ENCODE results near the gene TEAD4.

TEAD4 gene

DNA sequence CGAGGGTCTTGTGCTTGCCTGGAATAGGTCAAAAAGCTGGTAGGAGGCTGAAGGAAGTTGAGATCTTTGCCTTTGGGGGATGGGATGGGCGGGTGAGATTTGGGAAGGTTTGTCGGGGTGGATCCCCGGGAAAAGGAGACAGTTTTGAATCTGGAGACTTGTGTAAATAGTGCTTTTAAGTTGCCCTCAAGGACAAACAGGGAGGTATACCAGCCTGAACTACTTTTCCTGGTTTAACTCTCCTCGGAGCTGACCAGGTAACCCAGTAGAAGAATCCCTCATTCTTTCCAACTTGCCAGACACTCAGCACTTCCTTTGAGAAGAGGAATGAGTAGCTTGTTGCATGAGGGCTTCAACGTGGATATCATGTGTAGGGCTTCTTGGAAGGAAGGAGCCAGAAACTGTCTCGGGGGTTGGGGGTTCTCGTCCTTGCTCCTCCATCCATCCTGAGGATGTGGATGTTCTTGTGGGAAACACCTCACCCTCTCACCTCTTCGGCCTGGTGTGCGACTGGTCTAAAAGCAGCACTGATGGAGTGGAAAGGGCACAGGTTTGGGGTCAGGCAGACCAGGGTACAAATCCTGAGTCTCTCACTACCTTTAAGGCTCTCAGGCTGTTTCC, 1.9 kb downstream of the TEAD4 start:
- DNase-seq (ENCODE audit: low spot score): no peak

DNA sequence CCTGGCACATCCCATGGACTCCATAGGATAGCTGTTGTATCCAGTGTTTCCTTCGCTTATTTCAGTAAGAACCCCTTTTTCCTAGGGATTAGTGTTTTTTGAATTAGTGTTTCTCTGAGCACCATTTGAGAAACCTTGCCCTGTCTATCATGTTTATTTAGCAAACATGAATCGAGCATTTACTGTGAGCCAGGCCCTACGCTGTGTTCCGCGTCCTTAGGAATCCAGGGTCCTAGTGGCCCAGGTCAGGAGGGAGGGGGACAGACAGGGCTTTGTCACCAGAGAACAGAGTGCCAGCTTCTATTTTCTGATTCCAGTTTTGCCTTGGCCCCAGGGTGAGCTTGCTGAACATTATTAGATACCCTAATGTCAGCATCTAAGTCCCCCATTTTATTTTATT, 2.5 kb downstream of the TEAD4 start:
- DNase-seq (ENCODE audit: low spot score): no peak

DNA sequence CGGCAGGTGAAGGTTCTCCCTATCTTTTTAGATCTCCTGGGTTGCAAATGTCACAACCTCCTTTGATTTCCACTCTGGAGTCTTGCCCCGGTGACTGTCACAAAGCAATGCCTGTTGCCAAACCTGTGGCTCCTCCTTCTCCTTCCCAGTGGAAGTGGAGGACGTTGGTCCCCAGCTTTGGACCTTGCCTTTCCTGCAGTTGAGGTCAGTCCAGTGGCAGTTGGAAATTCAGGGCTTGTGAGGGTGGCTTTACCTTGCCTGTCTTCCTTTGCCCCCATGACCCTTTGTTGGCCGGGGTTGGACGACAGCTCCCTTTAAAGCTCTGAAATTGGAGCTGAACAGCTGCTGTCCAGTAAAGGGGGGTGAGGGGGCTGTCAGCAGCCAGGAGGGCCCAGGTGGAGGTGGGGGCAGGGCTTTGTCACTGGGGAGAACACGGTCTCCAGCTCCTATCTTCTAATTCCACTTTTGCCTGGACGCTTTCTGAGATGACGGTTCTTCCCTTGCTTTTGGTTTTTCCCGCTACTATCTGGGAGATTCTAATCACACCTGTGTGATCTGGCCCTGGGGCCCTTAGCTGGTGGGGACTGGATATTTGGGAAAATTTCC, 4.1 kb downstream of the TEAD4 start:
- no peak for DNase-seq (ENCODE audit: low spot score)

DNA sequence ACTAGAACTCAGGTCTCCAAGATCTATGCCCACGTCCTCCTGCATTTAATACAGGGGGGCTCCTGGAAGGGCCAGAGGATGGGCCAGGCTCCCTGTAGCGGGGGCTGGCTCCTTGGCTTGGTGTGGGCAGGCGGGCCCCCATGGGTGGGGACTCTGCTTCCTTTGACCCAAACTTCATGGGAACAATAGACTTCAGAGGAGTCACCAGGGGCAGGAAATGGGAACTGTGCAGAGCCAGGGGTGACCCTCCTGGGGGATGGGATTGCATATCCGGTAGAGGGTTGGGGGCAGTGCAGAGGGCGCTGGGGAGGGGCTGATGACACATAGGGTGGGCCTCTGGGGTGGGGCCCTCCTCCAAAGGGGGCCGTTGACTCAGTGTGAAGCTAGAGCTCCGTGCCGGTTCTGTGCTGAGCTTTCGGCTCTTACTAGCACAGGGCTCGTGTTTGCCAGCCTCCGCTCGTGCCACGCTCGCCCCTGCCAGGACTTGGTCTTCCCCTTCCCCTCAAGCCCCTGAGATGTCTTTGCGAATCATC, 4.6 kb downstream of the TEAD4 start:
- no peak for DNase-seq (ENCODE audit: low spot score)

DNA sequence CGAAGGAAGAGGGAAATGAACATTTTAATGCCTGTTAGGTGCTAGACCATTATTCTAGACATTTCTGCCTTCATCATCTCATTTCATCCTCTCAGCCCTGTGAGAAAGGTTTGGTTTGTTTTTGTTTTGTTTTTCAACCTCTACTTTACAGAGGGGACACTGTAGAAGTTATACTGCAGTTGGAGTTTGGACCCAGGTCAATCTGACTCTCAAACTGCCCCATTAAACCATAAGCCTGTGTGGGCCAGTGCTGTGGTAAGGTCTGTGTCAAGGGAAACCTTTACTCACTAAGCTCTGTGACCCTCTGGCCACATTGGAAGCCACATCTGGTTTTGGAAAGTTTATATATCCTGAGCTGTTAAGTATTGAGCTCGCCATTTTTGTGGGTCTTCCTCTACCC, 8.5 kb downstream of the TEAD4 start:
- DNase-seq (ENCODE audit: low spot score): no peak

DNA sequence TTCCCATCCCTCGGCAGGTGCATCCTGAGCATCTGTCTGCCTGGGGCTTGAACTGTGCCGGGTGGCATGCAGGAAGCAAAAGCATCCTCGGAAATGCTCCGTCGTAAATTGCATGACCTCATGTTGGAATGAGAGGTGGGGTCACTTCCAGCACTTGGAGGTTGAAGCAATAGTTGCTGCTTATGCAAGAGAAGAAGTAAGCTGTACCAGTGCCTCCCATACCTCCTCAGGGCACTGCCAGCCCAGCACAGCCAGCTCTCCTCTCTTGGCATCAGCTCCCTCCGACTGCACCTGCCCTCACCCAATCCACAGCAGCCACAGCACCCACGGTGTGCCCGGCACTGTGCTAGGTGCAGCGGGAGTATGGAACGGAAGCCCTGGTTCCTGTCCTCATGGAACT, 11.5 kb downstream of the TEAD4 start:
- DNase-seq (ENCODE audit: low spot score): no peak

DNA sequence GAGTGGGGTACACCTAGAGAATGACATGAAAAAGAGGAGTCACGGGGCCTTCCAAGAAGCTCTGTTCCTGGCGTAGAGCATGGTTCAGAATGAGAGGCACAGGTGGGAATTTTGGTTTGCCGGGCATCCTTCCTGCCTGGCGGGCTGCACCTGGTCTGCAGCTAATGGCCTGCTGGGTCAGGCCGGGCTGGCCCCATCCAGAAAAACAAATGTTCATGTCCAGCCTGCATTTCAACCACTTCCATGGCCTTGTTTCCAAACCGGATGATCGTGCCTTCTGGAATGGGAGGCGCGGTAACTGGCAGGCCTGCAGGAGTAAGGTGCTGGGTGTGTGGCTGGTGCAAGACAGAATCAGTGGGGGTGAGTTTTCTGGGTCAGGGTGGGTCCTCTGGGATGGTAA, 14.4 kb downstream of the TEAD4 start:
- no peak for DNase-seq (ENCODE audit: low spot score)

DNA sequence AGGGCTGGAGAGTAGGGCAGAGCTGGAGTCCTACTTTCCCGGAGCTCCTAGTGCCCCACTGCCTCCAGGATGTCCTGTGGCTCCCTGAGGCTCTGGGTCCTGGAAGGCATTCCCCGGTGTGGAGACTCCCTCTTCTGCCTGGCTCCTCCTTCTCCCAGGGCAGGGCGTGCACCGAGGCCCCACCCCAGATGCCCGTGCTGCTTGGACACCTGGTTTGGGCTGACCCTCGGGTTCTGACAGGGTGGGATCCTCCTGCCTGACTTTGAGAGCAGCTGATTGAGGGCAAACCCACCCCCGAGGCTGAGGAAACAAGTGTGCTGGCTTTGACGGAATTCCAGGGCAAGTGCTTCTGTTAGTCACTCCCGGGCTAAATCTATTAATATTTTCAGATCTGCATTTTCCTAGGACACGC, 15.4 kb downstream of the TEAD4 start:
- no peak for DNase-seq (ENCODE audit: low spot score)

DNA sequence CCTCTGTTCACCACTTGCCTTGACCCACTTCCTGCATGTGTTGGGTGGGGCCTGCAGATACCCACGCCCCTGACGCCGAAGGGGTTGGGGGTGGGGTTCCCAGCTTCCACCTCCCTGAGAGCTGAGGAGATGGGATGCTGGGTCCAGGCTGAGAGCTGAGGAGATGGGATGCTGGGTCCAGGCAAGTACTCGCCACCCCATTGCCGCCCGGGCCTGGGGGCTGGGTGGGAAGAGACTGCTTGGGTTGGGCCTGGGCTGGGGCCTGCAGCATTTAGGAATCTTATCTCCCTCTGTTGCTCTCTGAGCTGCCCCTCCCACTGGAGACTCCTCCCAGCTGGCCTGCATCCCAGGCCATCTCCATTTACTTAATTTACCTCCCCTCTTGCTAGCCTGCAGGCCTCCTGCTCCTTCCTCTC, 17.4 kb downstream of the TEAD4 start:
- no peak for DNase-seq (ENCODE audit: low spot score)

DNA sequence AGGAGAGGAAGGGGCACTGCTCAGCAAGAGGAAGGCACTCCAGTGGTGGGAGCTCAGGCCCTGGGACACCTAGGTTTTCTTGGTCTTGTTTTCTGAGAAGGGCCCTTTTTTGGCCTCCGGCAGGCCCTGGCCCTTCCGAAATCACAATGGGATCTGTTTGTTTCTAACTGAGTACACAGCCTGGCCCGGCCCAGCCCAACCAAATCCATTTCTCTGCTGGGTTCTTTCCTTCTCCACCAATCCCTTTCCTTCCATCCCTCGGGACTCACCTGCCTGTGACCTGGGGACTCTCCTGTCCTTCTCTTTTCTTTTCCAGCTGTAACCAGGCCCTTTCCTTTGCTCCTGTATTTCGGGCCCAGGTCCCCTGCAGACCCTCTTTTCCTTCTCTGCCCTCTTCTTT, 18.6 kb downstream of the TEAD4 start:
- DNase-seq (ENCODE audit: low spot score): no peak

DNA sequence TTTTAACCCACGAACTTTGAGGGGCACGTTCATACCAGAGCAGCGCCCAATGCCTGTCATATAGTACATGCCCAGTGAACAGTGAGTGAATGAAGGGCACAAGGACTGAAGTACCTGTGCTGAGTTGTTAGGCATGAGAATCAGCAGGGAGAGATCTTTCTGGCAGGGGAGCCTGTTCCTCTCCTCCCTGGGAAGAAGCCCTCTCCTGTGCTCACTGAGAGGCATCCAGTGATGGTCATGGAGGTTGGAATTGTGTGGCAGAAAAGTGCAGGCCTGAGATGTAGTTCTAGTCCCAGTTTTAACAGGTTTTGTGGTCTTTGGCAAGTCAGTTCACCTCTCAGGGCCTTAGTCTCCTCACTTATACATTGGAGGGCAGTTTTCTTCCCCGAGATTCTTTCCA, 20.6 kb downstream of the TEAD4 start:
- peak; percentile 2 for DNase-seq (ENCODE audit: low spot score)

DNA sequence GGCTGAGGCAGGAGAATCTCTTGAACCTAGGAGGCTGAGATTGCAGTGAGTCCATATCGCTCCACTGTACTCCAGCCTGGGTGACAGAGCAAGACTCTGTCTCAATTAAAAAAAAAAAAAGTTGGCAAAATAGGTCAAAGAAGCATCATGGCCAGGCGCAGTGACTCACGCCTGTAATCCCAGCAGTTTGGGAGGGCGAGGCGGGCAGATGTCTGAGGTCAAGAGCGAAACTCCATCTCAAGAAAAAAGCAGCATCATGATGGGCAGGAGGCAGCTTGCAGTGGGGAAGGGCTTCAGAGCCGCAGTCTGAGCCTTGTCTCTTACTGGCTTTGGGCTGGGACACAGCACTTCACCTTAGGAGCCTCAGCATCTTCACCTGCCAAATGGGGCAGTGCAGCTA, 21.4 kb downstream of the TEAD4 start:
- DNase-seq (ENCODE audit: low spot score): peak; percentile 12

DNA sequence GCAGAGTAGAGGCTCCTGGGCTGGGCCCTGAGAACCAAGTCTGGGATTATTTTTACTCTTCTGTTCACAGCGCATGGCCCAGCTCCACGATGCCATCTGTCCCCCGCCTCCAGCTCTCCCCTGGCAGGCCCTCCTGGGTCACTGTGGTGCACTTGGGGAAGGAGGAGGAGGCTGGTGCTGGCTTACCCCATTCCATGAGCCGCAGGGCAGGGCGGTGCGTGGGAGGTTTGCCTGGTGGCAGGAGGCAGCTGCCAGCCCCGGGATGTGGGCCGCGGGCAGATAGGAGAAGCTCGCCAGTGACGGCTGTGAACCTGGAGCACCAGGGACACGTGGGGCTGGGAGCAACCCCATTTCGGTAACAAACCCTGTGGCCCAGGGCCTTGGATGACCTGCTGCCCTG, 23.2 kb downstream of the TEAD4 start:
- DNase-seq (ENCODE audit: low spot score): no peak

DNA sequence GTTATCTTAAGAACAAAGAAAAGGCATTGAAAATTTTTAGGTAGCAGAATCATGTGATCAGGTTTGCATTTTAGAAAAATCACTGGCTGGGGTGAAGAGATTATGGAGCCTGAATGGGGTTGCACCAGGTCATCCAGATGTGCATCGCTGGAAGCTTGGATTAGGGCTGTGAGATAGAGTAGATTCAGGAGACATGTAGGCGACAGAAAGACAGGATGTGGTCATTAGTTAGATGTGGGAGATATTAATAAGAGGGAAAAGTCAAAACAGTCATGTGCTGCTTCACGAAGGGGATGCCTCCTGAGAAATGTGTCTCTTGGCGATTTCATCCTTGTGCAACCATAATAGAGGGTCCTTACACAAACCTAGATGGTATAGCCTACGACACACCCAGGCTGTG, 25.1 kb downstream of the TEAD4 start:
- DNase-seq (ENCODE audit: low spot score): no peak

DNA sequence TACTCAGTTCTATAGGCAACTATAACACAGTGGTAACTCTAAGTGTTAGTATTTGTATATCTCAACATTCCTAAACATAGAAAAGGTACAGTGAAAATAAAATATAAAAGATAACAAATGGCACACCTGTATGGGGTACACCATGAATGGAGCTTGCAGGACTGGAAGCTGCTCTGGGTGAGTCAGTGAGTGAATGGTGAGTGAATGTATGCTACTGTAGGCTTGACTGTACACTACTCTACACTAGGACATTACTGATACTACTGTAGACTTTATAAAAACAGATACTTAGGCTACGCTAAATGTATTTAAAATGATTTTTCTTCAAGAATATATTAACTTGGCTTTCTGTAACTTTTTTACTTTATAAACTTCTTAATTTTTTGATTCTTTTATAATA, 25.5 kb downstream of the TEAD4 start:
- DNase-seq (ENCODE audit: low spot score): no peak

DNA sequence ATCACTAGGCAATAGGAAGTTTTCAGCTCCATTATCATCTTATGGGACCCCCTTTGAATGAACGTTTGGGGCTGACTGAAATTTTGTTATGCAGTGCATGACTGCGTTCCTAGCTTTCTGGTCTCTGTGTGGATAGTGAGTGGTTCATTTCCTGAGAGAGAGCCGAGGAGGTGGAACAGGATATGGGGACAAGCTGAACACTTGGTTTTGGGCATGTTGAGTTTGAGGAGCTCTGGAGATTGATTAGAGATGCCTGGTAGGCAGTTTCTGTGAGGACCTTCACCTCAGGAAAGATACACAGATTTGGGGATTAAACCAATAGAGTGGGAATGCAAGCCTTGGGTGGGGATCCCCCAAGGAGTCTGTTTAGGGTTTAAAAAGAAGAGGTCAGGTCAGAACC, 27.7 kb downstream of the TEAD4 start:
- no peak for DNase-seq (ENCODE audit: low spot score)

DNA sequence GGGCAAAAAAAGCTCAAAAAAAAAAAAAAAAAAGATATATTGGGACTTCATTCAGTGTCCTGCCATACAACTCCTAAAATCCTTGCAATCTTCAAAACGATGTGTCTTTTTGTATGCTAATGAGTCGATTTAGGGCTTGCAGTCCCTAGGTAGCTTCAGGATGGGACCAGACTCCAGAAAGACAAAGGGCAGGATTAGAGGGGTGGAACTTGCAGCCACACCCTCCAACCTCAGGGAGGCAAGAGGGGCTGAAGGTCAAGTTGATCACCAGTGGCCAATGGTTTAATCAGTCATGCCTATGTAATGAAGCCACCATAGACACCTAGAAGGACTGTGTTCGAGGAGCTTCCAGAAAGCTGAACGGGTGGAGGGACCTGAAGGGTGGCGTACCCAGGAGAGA, 29.3 kb downstream of the TEAD4 start:
- no peak for DNase-seq (ENCODE audit: low spot score)

DNA sequence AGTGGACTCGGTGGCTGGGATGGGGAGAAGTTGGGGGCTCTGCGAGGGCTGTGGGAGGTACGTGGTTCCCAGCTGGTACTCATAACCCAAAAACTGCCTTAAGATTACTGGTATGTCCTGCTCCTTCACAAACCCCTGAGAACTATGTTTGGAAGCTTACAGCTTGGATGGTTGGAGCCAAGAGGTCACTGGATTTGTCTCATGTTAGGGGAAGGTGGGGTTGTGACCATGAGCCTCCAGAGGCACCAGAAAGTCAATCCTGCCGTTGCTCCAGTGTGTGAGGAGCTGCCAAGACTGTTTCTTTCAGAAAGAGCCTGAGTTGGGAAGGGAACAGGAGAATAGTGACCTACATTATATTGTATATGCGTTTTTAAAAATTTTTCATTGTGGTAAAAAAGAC, 33.5 kb downstream of the TEAD4 start:
- DNase-seq (ENCODE audit: low spot score): no peak

DNA sequence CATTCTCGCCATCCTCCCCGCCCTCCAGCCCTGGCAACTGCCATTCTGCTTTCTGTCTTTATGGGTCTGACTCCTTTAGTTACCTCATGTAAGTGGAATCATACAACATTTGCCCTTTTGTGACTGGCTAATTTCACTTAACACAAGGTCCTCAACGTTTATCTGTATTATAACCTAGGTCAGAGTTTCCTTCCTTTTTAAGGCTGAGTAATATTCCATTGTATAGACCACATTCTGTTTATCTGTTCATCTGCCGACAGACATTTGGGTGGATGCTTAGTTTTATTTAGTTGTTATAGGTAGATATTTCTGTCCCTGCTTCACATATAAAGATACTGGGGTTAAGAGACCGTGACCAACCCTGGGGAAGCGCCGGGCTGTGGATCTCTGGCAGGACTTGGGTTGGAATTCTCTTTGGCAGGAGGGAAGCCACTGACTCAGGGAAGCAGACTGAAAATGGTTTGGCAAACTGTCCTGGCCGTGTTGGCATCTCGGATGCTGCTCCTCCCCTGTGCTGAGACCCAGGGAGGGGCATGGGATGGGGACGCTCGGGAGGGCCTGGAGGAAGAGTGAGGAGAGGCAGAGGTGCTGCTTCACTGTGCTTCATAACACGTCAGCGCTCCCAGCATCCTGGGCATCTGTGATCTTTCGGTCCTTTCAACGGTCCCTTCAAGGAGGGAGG, 38.9 kb downstream of the TEAD4 start:
- DNase-seq (ENCODE audit: low spot score): no peak

DNA sequence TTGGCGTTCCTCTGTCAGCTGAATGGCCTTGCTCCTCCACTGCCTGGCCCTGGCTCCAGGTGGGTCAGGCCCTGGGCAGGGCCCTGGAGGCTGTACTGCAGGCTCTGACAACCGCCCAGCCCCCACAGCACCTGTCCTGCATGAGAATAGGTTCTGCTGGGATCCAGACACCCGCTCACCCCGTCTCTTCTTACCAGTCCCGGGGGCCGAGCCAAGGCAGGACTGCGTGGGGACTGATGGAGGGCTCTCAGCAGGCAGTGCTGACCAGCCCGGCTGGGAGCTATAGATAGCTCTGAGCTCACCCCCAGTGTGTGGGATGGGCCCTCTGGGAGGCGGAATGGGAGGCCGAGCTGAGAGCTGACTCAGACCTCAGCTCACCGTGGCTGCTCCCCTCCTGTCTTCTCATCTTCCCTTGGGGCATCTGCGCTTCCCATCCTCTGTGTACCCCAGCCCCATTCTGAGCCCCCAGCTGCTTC, 39.6 kb downstream of the TEAD4 start:
- no peak for DNase-seq (ENCODE audit: low spot score)

DNA sequence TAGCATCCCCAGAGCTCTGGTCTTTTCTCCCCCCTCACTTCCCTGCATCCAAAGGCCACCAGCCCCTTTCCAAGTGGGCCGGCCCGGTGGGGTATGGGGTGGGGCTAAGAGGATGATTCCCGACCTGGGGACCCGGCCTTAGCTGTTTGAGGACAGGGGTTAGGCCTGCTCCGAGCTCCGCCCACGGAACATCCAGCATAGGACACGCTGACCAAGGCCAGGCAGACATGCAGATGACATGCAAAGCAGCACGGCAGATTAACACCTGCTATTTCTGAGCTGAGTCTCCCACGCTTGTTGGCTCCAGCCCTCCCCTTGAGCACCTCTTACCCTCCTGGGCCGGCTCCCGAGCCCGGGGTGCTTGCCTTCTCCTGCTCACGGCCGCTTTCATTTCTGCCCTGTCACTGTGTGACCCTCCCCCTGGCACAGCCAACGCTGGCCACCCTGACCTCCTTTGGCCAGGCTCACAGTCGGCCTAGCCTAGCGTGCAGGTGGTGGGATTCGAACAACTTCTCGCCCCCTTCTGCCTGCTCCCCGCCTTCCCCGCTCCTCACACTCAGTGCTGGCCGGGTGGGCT, 40.2 kb downstream of the TEAD4 start:
- DNase-seq (ENCODE audit: low spot score): no peak

DNA sequence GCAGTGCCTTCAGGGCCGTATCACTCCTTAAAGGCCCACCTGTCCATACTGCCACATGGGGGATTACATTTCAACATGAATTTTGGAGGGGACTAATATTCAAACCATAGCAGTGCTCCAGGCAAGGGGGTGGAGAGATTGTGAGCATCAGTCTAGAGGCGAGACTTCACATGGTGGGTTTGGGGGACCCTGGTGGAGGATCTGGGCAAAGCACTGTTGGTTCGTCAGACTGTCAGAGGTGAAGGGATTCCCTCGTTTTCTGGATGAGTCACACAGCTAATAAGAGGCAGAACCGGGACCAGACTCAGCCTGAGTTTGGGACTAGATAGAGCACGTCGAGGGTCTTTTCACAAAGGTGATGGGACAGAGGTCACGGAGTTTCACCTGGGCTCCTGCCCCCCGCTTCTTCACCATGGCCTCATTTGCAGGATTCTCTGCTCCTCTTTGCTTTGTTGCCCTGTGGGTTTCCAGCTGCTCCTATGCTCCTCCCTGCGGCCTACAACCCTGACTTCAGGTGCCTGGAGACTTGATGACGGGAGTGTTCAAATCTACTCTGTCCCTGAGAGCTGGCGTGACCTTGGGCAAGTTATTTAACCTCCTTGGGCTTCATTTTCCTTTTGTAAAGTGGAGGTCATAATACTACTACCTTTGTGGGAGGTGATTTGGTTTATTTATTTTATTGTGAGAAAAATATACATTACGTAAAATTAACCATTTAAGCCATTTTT, 41.5 kb downstream of the TEAD4 start:
- DNase-seq (ENCODE audit: low spot score): no peak
